Superior temporal gyrus (tissue), 1 donor: Measurements from ENCODE around the gene ZNF562.
"Not testable (repeated sequence)": the region's sequence is repeated elsewhere in the genome, so short reads cannot be mapped to it uniquely, and the experiment has no call there.

Source experiments
- DNase-seq: peaks from one replicate; pipeline ENCODE4 v3.0.0-alpha.2; 2016; ENCODE audit errors: extremely low spot score

ZNF562 gene

DNA sequence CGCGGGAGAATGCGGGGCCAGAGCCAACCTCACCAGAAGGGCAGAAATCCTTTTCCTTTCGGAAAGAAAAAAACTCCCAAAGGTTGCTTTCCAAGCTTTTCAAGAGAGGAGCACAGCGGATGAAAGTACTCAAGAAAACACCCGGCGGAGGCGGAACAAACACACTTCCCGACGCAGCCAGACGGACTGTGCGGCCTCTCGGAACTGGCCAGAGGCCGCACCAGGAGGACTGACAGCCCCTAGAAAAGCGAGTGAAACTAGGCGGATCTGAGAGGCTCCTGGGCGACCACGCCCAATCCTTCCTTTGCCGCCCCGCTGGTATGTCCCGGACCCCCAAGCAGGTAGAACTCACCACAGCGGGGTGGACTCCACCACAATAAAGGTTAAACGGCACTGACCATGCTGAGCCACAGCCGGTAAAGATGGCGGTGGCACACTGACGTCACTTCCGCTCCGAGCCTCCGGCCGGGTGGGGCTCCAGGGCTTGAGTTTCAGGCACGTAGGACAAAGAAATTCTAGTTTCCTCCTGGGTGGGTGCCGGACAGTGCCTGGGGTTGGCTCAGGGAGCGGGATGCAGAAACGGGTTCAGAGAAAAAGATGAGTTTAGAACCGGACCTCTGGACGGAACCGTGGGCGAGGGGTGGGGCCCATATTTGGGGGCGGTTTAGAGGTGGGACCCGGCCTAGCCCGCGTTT, at the start of gene ZNF562:
Gene ZNF562 (minus strand): TSS at position 438 of the 695 bp plus-strand sequence. CDS start 14,356 bp downstream, outside the sequence.
- DNase-seq = peak; percentile 94

DNA sequence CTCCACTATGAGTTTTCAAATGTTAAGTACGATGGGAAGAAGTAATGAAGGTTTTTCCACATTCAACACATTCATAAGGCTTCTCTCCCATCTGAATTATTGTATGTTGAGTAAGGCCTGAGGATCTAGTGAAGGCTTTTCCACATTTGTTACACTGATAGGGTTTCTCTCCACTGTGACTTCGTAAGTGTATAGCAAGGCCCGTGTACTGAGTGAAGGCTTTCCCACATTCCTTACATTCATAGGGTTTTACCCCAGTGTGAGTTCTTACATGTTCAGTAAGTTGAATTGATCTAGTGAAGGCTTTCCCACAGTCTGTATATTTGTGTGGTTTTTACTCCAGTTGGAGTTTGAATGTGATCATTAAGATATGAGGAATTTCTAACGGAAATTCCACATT, 49.3 kb upstream of the ZNF562 start:
- no peak for DNase-seq

DNA sequence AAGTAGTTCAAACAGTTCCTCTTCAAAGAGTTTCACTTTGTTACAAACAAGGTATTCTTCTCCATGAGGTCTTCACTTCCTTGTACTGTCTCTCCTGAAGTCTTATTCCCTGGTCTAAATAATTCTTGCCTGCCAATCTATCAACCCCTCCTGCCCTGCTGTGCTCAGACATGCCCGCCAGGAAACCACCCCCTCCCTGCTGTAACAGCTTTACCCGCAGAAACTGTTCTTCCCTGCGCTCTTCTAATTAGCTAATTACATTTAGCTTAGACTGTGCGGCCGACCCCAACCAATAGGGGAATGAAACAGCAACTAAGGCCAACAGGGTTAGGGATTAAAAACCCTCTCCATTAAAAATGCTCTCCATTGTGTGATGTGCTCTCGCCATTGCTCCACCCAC, 47.0 kb upstream of the ZNF562 start:
- DNase-seq = peak; percentile 13

DNA sequence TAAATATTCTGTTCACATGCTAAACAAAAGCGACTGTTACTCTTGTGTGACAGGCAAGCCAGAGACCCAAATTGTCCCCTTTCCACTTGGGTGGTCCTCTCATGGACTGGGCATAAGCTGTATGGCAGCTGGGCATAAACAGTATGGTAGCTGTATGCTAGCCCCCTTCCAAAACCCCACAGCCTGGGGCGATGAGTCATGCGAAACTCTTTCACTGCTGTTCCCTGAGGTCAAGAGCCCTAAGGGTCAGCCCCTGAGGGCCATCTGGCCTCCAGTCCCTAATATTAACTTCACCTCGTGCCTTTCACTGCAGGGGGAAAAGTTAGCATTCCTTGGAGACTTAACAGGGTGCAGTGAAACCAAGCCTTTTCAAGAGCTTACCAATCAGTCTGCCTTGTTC, 45.6 kb upstream of the ZNF562 start:
- DNase-seq = no peak

DNA sequence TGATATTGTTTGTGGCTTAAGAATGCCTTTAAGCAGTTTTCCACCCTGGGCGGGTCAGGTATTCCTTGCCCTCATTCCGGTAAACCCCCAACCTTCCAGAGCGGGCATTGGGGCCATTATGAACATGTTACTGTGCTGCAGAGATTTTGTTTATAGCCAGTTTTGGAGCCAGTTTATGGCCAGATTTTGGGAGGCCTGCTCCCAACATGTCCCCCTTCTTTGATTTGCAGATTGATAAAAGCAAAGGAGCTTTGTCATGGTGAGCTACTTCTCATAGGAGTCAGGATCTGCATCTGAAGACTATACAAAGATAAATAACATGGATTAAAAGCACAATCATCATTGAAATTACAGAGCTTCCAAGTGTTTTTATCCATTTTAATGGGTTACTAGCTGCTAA, 36.9 kb upstream of the ZNF562 start:
- no peak for DNase-seq

DNA sequence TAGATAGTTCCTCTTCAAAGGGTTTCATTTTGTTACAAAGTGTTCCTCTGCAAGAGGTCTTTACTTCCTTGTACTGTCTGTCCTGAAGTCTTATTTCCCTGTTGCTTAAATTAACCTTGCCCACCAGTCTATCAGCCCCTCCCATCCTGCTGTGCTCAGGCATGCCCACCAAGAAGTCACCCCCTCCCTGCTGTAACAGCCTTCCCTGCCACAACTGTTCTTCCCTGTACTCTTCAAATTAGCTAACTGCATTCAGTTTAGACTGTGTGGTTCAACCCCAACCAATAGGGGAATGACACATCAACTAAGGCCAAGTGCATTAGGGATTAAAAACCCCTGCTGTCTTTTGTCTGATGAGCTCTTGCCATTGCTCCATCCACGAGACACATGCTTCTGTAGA, 34.4 kb upstream of the ZNF562 start:
- no peak for DNase-seq

DNA sequence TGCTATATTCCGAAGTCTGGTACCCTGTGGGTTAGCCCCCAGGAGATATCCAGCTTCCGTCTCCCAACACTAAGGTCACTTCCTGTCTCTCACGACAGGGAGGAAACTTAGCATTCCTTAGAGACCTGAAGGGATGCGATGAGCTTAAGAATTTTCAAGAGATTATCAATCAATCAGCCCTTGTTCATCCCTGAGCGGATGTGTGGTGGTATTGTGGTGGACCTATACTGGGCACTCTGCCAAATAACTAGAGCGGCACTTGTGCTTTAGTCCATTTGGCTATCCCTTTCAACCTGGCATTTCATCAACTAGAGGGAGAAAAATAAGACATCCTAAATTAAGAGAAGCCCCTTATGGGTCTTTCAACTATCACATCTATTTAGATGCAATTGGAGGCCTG, 30.9 kb upstream of the ZNF562 start:
- DNase-seq = no peak

DNA sequence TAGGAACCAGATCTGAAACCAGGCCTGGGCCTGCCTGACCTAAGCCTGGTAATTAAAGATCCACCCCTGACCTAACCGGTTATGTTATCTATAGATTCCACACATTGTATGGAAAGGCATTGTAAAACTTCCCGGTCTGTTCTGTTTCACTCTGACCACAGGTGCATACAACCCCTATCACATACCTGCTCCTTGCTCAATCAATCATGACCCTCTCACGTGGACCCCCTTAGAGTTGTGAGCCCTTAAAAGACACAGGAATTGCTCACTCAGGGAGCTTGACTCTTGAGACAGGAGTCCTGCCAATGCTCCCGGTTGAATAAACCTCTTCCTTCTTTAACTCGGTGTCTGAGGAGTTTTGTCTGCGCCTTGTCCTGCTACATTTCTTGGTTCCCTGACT, 27.3 kb upstream of the ZNF562 start:
- DNase-seq = no peak

DNA sequence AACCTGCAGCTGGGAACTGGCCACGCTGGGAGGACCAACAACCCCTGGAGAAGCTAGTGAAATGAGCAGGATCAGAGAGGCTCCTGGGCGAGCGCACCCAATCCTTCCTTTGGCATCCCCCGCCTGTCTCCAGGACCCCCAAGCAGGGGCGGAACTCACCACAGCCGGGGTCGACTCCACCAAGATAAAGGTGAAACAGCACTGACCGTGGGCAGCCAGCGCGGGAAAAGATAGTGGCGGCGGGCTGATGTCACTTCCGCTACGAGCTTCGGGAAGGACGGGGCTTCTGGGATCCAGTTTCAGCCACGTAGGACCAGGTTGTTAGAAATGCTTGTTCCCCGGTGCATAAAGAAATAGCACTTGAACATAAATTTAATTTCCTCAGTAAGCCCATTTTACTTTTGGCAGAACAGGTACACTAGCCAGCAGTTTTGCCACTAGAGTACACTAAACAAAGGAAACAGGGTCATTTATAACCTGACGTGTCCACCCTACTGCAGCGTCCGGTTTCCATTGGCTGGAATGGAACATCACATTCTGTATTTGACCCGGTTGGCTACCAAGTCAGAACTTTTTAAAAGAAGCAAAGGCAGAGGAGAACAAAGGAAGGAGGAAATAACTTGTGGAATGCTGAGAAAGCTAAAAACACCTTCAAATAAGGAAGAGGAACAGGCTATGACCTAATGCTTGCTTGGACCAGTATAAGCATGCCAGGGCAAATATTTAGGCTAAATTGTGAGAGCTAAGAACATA, 25.5 kb upstream of the ZNF562 start:
- no peak for DNase-seq

DNA sequence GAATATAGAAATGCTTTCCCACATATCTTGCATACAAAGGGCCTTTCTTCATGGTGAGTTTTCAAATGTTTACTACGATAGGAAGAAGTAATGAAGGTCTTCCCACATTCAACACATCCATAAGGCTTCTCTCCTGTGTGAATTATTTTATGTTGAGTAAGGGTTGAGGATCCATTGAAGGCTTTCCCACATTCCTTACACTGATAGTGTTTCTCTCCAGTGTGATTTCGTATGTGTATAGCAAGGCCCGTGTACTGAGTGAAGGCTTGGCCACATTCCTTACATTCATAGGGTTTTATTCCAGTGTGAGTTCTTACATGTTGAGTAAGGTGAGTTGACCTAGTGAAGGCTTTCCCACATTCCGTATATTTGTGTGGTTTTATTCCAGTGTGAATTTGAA, 15.4 kb upstream of the ZNF562 start:
- DNase-seq = not testable (repeated sequence)

DNA sequence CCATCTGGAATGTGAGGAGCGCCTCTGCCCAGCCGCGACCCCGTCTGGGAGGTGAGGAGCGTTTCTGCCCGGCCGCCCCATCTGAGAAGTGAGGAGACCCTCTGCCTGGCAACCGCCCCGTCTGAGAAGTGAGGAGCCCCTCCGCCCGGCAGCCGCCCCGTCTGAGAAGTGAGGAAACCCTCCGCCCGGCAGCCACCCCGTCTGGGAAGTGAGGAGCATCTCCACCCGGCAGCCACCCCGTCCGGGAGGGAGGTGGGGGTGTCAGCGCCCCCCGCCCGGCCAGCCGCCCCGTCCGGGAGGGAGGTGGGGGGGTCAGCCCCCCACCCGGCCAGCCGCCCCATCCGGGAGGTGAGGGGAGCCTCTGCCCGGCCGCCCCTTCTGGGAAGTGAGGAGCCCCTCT, 5.1 kb upstream of the ZNF562 start:
- not testable (repeated sequence) for DNase-seq

DNA sequence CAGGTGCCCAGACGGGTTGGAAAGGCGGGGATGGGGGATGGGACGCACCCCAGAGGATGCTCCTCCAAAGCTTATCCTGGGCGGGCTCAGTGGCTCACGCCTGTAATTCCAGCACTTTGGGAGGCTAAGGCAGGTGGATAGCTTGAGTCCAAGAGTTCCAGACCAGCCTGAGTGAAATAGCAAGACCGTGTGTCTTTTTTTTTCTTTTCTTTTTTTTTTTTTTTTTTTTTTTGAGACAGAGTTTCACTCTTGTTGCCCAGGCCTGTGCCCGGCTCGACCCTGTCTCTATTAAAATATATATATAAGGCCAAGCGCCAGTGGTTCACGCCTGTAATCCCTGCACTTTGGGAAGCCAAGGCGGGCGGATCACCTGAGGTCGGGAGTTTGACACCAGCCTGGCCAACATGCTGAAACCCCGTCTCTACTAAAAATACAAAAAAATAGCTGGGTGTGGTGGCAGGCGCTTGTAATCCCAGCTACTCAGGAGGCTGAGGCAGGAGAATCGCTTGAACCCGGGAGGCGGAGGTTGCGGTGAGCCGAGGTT, 530 bp upstream of the ZNF562 start:
- not testable (repeated sequence) for DNase-seq

DNA sequence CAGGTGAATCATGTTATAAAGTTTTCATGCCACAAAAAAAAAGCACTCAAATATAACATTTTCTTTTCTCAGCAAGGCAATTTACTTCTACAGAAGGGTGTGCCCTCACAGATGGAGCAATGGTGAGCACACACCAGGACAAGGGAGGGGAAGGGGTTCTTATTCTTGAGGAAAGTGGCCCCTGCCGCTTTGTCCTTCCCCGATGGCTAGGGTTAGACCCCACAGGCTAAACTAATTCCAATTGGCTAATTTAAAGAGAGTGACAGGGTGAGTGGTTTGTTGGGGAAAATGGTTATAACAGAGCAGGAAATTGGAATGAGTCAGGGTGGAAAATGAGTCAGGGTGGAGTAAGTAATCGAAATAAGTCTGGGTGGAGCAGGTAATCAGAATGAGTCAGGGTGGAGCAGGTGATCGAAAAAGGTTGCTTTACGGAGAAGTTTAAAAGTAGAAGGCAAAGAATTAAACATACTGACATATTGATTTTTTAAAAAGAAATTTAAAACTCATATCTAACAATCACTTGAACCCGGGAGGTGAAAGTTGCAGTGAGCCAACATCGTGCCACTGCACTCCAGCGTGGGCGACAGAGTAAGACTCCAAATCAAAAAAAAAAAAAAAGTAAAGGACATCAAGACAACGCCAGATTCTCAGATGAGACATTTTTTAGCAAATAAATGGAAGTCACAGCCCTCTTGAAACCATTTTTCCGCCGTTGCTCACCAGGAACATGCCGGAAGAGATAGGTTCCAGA, 813 bp downstream of the ZNF562 start:
- DNase-seq = no peak

DNA sequence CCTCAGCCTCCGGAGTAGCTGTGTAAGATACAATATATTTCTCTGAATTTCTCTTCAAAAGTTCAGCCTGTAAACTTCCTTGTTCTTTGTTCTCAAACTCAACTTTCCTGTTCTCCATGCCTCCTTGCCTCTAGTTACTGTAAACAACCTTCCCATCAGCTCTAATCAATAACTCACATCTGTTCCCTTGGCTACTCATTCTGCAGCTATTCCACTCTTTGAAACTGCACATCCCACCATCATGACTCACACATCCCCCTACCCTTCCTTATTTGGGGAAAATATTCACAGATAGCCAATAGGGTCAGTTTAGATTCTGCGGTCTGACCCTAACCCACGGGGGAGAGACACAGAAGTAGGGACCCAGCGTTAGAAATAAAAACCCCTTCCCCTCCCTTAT, 2.0 kb downstream of the ZNF562 start:
- no peak for DNase-seq

DNA sequence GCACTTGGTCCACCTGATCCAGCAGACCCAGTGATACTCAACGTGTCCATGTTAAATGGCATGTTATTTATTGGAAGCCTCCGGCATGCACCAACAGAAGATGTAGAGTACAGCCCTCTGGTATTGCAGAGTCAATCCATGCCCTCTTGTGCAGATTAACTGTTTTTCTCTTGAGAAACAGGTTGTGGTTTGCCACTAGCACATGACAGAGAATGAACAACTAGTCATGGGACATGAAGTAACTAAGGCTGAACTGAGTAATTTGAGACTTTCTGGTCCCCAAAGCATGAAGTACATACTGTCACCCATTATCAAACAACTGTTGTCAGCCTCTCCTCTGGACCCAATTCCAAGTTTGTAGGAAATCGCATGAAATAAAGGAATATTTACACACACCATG, 3.2 kb downstream of the ZNF562 start:
- no peak for DNase-seq

DNA sequence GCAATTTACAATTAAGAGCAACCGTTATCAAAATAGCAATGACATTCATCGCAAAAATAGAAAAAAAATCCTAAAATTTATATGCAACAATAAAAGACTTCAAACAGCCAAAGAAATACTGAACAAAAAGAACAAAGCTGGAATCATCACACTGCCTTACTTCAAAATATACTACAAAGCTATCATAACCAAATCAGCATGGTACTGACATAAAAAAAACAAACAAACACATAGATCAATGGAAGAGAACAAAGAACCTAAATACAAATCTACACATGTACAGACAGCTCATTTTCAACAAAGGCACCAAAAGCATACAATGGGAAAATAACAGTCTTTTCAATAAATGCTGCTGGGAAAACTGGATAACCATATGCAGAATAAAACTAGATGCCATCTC, 6.4 kb downstream of the ZNF562 start:
- DNase-seq = no peak

DNA sequence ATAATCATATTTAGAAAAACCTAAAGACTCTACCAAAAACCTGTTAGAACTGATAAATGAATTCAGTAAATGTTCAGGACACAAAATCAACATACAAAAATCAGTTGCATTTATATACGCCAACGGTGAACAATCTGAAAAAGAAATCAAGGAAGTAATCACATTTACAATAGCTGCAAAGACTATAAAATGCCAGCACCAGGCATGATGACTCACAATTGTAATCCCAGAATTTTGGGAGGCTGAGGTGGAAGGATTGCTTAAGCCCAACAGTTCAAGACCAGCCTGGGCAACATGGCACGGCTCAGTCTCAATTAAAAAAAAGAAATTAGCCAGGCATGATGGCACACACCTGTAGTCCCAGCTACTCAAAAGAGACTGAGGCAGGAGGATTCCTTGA, 7.0 kb downstream of the ZNF562 start:
- no peak for DNase-seq

DNA sequence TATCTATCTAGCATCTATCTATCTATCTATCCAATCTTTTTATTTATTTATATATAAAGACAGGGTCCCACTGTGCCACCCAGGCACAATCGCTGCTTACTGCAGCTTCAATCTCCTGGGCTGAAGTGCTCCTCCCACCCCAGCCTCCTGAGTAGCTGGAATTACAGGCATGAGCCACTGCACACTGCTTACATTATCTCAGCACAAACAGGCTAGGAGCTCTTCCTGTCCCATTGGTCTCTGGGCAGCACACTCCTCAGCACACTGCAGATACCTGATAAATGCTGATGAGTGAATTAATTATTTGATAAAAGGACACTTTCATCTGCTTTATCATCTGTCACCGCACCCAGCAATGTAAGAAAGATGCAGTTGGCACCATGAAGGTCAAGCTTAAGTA, 16.1 kb downstream of the ZNF562 start:
- DNase-seq = no peak

DNA sequence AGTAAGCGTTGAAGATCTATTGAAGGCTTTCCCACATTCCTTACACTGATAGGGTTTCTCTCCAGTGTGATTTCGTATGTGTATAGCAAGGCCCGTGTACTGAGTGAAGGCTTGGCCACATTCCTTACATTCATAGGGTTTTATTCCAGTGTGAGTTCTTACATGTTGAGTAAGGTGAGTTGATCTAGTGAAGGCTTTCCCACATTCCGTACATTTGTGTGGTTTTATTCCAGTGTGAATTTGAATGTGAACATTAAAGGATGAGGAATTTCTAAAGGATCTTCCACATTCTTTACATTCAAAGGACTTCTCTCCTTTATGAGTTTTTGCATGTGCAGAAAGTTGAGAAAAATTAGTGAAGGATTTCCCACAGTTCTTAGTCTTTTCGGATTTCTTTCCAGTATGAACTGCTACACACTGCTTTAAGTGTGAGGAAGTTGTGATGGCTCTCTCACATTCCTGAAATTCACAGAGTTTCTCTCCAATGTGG, 21.8 kb downstream of the ZNF562 start:
- DNase-seq = not testable (repeated sequence)

DNA sequence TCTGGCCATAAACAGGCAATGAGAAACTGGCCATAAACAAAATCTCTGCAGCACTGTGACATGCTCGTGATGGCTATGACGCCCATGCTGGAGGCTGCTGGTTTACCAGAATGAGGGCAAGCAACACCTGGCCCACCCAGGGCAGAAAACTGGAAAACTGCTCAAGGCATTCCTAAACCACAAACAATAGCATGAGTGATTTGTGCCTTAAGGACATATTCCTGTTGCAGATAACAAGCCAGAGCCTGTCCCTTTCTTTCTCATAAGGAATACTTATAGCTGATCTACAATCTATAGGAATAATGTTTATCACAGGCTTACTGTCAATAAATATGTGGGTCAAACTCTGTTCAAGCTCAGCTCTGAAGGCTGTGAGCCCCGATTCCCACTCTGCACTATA, 23.4 kb downstream of the ZNF562 start:
- not testable (repeated sequence) for DNase-seq

DNA sequence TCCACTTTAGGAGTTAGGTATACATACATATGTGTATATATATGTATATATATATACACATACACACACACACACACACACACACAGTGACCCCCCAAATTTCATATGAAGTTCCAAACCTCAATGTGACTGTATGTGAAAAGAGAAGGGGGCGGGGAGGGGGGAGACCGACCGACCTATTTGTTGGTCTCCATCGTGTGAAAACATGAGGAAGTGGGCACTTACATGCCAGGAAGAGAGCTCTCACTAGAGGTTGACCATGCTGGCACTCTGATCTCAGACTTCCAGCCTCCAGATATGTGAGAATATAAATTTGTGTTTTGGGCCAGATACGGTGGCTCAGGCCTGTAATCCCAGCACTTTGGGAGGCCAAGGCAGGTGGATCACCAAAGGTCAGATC, 24.6 kb downstream of the ZNF562 start:
- DNase-seq = no peak

DNA sequence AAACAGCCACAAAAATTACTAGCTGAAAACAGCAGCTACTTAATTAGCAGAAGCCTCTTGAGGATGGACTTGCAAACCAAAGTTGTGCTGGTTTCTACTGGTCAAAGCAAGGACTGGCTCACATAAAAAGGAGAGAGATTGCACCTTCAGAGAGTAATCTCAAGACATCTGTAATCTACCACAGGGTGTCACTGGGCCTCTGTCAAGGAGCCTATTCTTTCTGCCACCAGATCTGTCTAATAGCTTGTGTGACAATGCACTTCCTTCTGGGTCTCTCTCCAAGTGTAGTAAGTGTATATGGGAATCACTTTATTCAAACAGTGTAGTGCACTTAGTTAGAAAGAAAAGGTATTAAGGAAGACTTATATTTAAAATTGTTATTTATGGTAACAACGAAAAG, 29.4 kb downstream of the ZNF562 start:
- no peak for DNase-seq
